Cardiac muscle cell (in vitro differentiated cells and primary cell): ENCODE data around the gene SGMS1. TPM values are rescaled to one million over a fixed set of nuclear protein-coding genes. Genes with fewer than 3 reads are reported as not detected.
"Not testable (repeated sequence)": the region's sequence is repeated elsewhere in the genome, so short reads cannot be mapped to it uniquely, and the experiment has no call there.

Source experiments
- DNase-seq, 2 donors: peaks; one replicate each; pipeline versions ENCODE4 v3.0.0 to v3.0.0-alpha.2; 2010 to 2017; ENCODE audit warnings: low read depth in 1 of 2, low spot score in 1 of 2
- H3K27ac ChIP-seq: fragments of 200-600 bp; sonication (generic); 2 replicates; pipeline ENCODE4 v1.5.1; 2016
- H3K27me3 ChIP-seq: fragments of 200-600 bp; sonication (generic); 2 replicates; pipeline ENCODE4 v1.6.0; 2016; ENCODE audit warnings: control low read depth
- H3K36me3 ChIP-seq: fragments of 200-600 bp; sonication (generic); 2 replicates; pipeline ENCODE4 v1.5.1; 2016; ENCODE audit warnings: control low read depth
- H3K4me1 ChIP-seq: fragments of 200-600 bp; sonication (generic); 2 replicates; pipeline ENCODE4 v1.8.1; 2017; ENCODE audit warnings: low read depth, mild to moderate bottlenecking, mixed run types
- H3K4me3 ChIP-seq: fragments of 200-600 bp; sonication (generic); 2 replicates; pipeline ENCODE4 v1.5.1; 2016; ENCODE audit warnings: mild to moderate bottlenecking
- H3K9me3 ChIP-seq: fragments of 200-600 bp; sonication (generic); 2 replicates; pipeline ENCODE4 v1.5.1; 2017; ENCODE audit warnings: low read depth, mild to moderate bottlenecking, control low read depth
- CTCF ChIP-seq: IDR thresholded peaks from 2 replicates; pipeline ENCODE4 v1.5.1; 2012; ENCODE audit warnings: low read depth, mild to moderate bottlenecking, low read length
- polyA plus RNA-seq: library from polyadenylated mRNA; unstranded; fragments of >200 nt; fragmentation: Nextera tagmentation; extraction: Ambion mirVana; gene quantifications from 2 replicates; pipeline ENCODE4 v1.2.1, GENCODE V29; 2016
- total RNA-seq: library from RNA; depleted of rRNA; stranded (reverse); fragments of >200 nt; gene quantifications from 2 replicates; pipeline ENCODE4 v1.2.3, GENCODE V29; 2016

SGMS1 gene
- total and polyA plus RNA-seq, 2 experiments from 2014 or later: 12.1 to 41.6 TPM

- Histone ChIP-seq H3K4me3 (no peak overlapping the region), H3K27me3 (peaks cover 15% of the 10 kb centered on the region), H3K9me3 (no peaks in the 10 kb centered on the region), H3K27ac (no peak overlapping the region), H3K4me1 (no peaks in the 10 kb centered on the region), H3K36me3 (no peaks in the 10 kb centered on the region)
- TF ChIP-seq CTCF: no peak
- peak in 1 of 2 donors; percentile 23 for DNase-seq
Observed at GRCh38 chr10:50279489-50279888, 344.3 kb downstream of the SGMS1 start.

- no peak overlapping the region for H3K27ac ChIP-seq
- peak; percentile 24 to 47 for DNase-seq
- H3K4me1 ChIP-seq: no peaks in the 10 kb centered on the region
- H3K9me3 ChIP-seq: no peaks in the 10 kb centered on the region
- H3K4me3 ChIP-seq: no peak overlapping the region
- H3K36me3 ChIP-seq: no peaks in the 10 kb centered on the region
- TF ChIP-seq CTCF: peak; percentile 60
- peaks cover 15% of the 10 kb centered on the region for H3K27me3 ChIP-seq
Observed at GRCh38 chr10:50275650-50276235, 348.0 kb downstream of the SGMS1 start.

GRCh38 chr10:50272531-50272930 is 351.2 kb downstream of the SGMS1 start:
- Histone ChIP-seq H3K4me1 (no peaks in the 10 kb centered on the region), H3K27me3 (peaks cover 15% of the 10 kb centered on the region), H3K36me3 (no peaks in the 10 kb centered on the region), H3K27ac (no peak overlapping the region), H3K4me3 (no peak overlapping the region), H3K9me3 (no peaks in the 10 kb centered on the region)
- no peak for TF ChIP-seq CTCF
- DNase-seq: no peak

- no peak overlapping the region for H3K4me3 ChIP-seq
- H3K27me3 ChIP-seq: peaks cover 7% of the 10 kb centered on the region
- no peaks in the 10 kb centered on the region for H3K4me1 ChIP-seq
- H3K36me3 ChIP-seq: no peaks in the 10 kb centered on the region
- H3K27ac ChIP-seq: no peak overlapping the region
- DNase-seq: no peak
- no peak for TF ChIP-seq CTCF
- no peaks in the 10 kb centered on the region for H3K9me3 ChIP-seq
Observed at GRCh38 chr10:50271564-50272250, 352.0 kb downstream of the SGMS1 start.

GRCh38 chr10:50267877-50268276 is 355.9 kb downstream of the SGMS1 start:
- H3K36me3 ChIP-seq, H3K4me1 ChIP-seq: not testable (repeated sequence)

GRCh38 chr10:50262625-50263024 is 361.1 kb downstream of the SGMS1 start:
- not testable (repeated sequence) for H3K4me1 ChIP-seq, H3K27ac ChIP-seq, H3K36me3 ChIP-seq, H3K4me3 ChIP-seq, H3K27me3 ChIP-seq, H3K9me3 ChIP-seq, DNase-seq

More at GRCh38 chr10:50267877-50268276, 355.9 kb downstream of the SGMS1 start:
- not testable (repeated sequence) for H3K9me3 ChIP-seq, DNase-seq, H3K27ac ChIP-seq, H3K4me3 ChIP-seq, H3K27me3 ChIP-seq
